GM12873 (cell line): ENCODE data around the gene MYL6.

Source experiments
- CTCF ChIP-seq: IDR thresholded peaks from 2 replicates; pipeline ENCODE4 v1.5.1; 2012; ENCODE audit warnings: low read depth, mild to moderate bottlenecking, moderate library complexity, low read length, control low read depth; ENCODE audit not compliant: insufficient read depth; ENCODE audit errors: missing control alignments

MYL6 gene

DNA sequence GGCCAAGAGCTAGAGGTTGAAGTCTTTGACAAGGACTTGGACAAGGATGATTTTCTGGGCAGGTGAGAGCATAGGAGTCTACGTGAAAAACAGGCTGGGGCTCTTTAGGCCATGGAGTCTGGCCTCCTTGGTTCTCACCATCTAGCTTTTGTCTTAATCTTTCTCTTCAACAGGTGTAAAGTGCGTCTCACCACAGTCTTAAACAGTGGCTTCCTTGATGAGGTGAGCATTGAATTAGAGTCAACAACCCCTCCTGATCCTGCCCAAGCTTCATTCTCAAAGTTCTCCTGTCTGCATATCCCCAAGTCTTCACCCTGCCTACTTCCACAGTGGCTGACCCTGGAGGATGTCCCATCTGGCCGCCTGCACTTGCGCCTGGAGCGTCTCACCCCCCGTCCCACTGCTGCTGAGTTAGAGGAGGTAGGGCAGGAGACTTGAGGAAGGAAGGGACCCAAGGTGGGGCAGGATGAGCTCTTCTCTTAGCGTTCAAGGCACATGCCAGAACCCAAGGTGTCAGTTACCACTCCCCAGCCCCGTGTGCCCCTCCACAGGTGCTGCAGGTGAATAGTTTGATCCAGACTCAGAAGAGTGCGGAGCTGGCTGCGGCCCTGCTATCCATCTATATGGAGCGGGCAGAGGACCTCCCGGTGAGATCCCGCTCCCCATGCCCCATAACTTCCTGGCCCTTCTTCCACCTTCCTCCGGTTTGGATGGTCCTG lies 20.1 kb upstream of the MYL6 start:
- no peak for TF ChIP-seq CTCF

DNA sequence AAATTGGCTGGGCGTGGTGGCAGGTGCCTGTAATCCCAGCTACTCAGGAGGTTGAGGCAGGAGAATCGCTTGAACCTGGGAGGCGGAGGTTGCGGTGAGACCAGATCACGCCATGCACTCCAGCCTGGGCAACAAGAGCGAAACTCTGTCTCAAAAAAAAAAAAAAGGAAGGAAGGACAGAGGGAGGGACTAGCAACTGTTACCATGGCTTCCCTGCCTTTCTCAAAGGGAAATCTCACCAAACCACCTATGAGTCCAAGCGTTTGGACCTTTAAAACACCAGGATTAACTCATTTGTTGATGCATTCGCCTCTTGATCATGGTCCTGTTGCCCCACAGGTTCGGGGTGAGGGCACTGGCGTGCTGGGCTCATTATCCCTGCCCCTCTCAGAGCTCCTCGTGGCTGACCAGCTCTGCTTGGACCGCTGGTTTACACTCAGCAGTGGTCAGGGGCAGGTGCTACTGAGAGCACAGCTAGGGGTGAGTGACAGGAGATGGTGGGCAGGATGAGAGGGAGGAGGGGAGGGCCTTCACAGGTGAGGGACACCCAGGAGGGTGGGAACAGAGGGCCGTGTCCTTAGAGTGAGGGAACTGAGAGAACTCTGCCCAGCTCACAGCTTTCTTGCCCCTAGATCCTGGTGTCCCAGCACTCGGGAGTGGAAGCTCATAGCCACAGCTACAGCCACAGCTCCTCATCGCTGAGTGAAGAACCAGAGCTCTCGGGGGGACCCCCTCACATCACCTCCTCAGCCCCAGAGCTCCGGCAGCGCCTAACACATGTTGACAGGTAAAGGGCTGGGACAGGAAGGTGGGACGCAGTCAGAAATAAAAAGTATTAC lies 16.0 kb upstream of the MYL6 start:
- TF ChIP-seq CTCF = no peak

- no peak for TF ChIP-seq CTCF
Observed at GRCh38 chr12:56143217-56143616, 14.9 kb upstream of the MYL6 start.

DNA sequence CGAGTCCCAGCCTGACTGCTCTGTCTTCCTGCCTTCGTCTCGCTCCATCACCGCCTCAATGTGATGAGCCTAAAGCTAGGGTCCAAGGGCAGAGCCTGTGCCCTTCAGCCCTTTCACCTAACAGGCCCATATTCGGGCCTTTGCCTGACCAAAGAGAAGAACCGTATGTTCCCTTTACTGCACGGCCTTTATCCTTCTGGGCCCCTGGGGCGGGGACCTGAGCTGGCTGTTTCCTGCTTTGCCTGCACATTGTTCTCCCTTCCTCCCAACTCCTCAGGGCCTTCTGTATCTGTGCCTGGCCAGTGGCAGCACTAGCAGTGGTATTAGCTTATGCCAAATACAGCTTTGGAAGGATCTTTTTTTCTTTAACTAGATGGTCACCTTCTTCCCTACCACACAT lies 14.3 kb upstream of the MYL6 start:
- no peak for TF ChIP-seq CTCF

DNA sequence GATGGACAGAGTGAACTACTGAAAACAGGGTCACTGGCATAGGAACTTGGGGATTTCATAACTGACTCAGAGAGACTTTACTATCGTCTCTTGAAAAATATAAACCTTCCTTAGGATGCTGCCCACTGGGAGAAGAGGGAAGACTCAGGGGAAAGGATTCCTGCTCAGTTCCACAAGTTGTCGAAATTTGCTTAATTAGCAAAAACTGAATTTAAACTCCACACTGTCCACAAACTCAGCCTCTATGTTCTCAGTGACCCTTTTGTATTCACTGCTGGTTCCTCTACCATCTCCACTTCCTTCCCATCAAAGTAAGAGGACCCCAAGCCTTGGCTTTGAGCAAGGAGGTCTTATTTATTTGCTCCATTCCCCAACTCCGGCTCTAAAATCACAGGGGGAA lies 12.9 kb upstream of the MYL6 start:
- no peak for TF ChIP-seq CTCF

DNA sequence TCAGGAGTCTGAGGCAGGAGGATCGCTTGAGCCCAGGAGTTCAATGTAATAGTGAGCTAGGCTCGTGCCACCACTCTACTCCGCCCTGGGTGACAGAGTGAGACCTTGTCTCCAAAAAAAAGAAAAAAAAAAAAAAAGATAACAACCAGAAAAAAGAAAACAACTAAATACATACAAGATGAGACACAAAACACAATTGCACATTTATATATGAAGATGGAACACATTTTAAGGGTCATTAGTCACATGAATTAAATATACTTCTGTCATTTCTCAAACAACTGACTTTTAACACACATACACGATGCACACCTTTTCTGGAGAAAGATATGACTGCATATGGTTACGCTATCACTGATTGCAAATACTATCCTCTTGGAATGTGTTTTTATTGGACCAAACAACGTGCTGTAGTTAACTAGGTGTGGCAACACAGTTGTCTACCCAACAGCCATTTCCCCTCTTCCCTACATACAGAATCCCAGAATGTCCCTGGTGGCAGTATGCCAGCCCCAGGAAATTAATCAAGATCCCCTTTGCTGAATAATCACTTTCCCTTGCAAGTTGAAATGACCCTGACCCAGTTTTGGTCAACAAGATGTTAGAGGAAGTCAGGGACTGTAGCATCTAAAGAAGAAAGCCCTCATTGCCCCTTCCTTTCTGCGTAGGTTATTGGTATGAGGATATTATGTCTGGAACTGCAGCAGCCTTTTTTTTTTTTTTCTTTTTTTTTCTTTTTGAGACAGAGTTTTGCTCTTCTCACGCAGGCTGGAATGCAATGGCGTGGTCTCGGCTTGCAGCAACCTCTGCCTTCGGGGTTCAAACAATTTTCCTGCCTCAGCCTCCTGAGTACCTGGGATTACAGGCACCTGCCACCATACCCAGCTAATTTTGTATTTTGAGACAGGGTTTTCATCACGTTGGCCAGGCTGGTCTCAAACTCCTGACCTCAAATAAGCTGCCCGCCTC lies 11.4 kb upstream of the MYL6 start:
- no peak for TF ChIP-seq CTCF
